GM12875 (cell line): Measurements from ENCODE around the gene C15orf40.

Experiments used
- H3K4me3 ChIP-seq: one replicate; pipeline ENCODE4 v1.5.1; 2011; ENCODE audit warnings: low read depth, low read length, control low read depth
- TF ChIP-seq, protein P1 (sequence below): IDR thresholded peaks from 2 replicates; pipeline ENCODE4 v1.5.1; 2011; ENCODE audit warnings: low read depth, mild to moderate bottlenecking, control low read depth, inconsistent platforms, low read length, moderate library complexity, borderline replicate concordance; ENCODE audit not compliant: insufficient read depth

The C15orf40 gene

GRCh38 chr15:82952158-82953081 is 59.0 kb downstream of the C15orf40 start, which contains the start of gene HOMER2:
Gene HOMER2 (minus strand): TSS chr15:82952720. CDS start chr15:82952535, 185 bp downstream.
- H3K4me3 ChIP-seq = no peak within 1 kb of the TSS
- TF ChIP-seq, protein P1, sequence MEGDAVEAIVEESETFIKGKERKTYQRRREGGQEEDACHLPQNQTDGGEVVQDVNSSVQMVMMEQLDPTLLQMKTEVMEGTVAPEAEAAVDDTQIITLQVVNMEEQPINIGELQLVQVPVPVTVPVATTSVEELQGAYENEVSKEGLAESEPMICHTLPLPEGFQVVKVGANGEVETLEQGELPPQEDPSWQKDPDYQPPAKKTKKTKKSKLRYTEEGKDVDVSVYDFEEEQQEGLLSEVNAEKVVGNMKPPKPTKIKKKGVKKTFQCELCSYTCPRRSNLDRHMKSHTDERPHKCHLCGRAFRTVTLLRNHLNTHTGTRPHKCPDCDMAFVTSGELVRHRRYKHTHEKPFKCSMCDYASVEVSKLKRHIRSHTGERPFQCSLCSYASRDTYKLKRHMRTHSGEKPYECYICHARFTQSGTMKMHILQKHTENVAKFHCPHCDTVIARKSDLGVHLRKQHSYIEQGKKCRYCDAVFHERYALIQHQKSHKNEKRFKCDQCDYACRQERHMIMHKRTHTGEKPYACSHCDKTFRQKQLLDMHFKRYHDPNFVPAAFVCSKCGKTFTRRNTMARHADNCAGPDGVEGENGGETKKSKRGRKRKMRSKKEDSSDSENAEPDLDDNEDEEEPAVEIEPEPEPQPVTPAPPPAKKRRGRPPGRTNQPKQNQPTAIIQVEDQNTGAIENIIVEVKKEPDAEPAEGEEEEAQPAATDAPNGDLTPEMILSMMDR = no peak

- no peak overlapping the region for H3K4me3 ChIP-seq
- TF ChIP-seq, protein P1 = no peak
Observed at GRCh38 chr15:82951472-82952157, 59.8 kb downstream of the C15orf40 start.

DNA sequence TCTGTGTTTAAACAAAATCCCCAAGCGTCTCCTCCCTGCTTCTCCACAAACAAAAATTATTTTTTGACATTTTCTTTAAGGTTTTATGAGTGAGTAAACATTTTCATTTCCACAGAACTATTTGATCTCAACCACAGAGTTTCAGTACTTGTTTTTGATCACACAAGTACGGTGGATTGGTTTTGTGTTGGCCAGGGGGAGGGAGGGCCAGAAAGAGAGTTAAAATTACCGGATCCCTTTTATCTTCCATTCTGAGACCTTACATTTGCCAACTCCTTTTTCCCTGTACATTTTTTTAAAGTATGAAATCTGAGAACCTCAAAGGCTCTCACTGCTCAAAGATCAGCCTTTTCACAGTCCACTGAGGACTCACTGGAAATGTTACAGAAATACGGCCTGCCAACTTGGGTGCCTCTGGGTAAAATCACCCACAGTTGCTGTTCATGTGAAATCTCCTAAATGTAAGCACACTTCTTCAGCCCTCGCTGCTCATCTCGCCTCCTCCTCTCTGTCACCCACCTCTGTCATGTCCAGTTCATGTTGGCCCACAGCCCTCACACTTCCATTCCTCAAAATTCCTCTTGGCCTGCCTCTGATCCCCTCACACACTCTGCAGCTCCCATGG is 60.6 kb downstream of the C15orf40 start:
- TF ChIP-seq, protein P1 = no peak
- H3K4me3 ChIP-seq = no peak overlapping the region

DNA sequence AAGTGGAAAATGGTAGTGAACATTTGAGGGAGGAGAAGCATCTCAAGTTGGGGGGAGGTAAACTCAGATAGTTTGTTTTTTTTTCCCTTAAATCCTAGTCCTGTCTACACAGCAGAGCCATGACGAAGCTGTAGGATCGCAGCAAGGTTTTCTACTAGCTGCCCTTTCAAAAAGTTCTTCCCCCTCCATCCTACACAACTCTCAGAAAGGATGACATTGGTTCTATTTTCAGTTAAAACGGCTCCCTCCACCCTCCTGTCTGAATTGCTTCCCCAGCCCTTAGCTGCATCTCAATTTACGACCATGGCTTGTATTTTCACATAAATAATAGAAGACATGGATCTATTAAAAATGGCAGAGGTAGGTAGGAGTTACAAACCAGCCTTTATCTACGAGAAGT is 61.1 kb downstream of the C15orf40 start:
- TF ChIP-seq, protein P1 = no peak
- no peak overlapping the region for H3K4me3 ChIP-seq

DNA sequence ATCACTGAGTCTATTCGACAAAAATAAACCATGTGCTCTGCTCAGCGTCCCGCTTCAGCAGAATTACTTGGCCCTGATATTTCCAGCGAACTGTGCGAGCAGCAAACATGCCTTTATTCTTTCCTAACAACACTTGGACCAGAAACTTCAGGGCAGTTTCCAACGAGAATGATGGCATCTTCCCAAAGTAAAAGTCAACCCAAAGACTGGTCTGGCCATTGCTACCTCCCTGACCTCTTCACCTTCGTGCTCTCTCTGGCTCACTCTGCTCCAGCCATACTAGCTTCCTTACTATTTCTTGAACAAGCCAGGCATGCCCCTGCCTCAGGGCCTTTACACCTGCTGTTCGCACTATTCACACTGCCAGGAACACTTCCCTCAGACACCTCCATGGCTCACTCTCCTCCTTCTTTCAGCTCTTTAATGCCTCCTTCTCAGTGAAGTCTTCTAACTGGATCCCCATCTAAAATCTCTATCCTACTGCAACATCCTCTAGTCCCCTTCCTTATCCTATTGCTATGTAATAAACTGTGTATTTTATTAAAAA is 65.2 kb downstream of the C15orf40 start:
- no peak overlapping the region for H3K4me3 ChIP-seq
- TF ChIP-seq, protein P1 = no peak

- no peak overlapping the region for H3K4me3 ChIP-seq
- TF ChIP-seq, protein P1 = no peak
Observed at GRCh38 chr15:82945326-82945725, 66.1 kb downstream of the C15orf40 start.
